Transverse colon (tissue), 3 donors: ENCODE measurements around the gene SPTB.

Experiments used
- POLR2A ChIP-seq: fragments of 450-650 bp; IDR thresholded peaks from one replicate; pipeline ENCODE4 v1.6.1; 2016; ENCODE audit warnings: antibody characterized with exemption, mild to moderate bottlenecking, moderate library complexity
- TF ChIP-seq, protein P1 (sequence below), 5 experiments: fragments of 200-600 bp in 3 of 5; fragments of 450-650 bp in 2 of 5; sonication (generic) in 3 of 5; IDR thresholded peaks; 1 replicate in 2 of 5; 2 replicates in 3 of 5; pipeline ENCODE4 v1.5.1; 2016 to 2017; ENCODE audit warnings: antibody characterized with exemption in 5 of 5, inconsistent platforms in 3 of 5, mild to moderate bottlenecking in 2 of 5, moderate library complexity in 1 of 5

DNA sequence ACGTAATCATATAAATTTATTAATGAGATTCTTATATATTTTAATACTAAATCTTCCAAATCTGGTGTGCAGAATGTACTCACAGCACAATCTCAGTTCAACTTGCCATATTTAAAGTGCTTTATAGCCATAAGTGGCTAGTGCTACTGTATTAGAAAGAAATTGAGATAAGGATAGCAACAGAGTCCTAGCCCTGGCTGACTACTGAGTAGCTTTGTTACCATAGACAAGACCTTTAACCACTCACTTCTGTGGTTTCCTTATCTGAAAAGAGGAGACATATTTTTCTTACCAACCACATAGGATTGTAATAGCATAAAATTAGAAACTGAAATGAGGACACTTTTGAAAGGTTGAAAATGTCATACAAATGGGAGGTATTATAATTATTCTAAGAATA lies 32.6 kb upstream of the SPTB start:
- TF ChIP-seq, protein P1, sequence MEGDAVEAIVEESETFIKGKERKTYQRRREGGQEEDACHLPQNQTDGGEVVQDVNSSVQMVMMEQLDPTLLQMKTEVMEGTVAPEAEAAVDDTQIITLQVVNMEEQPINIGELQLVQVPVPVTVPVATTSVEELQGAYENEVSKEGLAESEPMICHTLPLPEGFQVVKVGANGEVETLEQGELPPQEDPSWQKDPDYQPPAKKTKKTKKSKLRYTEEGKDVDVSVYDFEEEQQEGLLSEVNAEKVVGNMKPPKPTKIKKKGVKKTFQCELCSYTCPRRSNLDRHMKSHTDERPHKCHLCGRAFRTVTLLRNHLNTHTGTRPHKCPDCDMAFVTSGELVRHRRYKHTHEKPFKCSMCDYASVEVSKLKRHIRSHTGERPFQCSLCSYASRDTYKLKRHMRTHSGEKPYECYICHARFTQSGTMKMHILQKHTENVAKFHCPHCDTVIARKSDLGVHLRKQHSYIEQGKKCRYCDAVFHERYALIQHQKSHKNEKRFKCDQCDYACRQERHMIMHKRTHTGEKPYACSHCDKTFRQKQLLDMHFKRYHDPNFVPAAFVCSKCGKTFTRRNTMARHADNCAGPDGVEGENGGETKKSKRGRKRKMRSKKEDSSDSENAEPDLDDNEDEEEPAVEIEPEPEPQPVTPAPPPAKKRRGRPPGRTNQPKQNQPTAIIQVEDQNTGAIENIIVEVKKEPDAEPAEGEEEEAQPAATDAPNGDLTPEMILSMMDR (IDR thresholded peaks at IDR 0.05) = no peak
- no peak for TF ChIP-seq POLR2A
